C4-2B (cell line): ENCODE data around the gene OR4D1.

ENCODE experiments used
- H3K27ac ChIP-seq: fragments of 450-650 bp; 2 replicates; pipeline ENCODE4 v1.5.1; 2017
- ZFX ChIP-seq: fragments of 450-650 bp; IDR thresholded peaks from 2 replicates; pipeline ENCODE4 v1.6.1; 2017
- TF ChIP-seq, protein P1 (sequence below): fragments of 450-650 bp; conservative IDR thresholded peaks from 2 replicates; pipeline ENCODE4 v1.5.1; 2017; ENCODE audit warnings: mild to moderate bottlenecking

The OR4D1 gene

DNA sequence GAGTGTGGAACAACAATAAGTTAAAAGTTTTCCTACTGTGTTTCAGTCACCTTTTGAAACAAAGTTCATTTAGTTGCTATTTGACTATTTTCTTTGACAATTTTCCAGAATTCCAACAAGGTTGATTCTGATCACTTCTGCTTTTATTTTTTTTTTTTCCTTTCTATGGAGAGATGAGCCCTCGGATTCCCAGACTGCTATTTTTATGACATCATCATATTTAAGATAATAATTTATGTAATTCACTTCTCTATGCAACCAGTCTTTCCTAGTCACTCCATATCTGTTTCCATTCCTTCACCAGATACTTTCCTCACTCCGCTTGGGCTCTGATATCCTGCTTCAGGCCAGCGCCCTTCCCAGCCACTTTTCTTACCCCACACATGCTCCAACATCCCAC is 26.7 kb downstream of the OR4D1 start:
- no peak for TF ChIP-seq ZFX
- TF ChIP-seq, protein P1, sequence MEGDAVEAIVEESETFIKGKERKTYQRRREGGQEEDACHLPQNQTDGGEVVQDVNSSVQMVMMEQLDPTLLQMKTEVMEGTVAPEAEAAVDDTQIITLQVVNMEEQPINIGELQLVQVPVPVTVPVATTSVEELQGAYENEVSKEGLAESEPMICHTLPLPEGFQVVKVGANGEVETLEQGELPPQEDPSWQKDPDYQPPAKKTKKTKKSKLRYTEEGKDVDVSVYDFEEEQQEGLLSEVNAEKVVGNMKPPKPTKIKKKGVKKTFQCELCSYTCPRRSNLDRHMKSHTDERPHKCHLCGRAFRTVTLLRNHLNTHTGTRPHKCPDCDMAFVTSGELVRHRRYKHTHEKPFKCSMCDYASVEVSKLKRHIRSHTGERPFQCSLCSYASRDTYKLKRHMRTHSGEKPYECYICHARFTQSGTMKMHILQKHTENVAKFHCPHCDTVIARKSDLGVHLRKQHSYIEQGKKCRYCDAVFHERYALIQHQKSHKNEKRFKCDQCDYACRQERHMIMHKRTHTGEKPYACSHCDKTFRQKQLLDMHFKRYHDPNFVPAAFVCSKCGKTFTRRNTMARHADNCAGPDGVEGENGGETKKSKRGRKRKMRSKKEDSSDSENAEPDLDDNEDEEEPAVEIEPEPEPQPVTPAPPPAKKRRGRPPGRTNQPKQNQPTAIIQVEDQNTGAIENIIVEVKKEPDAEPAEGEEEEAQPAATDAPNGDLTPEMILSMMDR, result no peak
- H3K27ac ChIP-seq, result no peak overlapping the region

DNA sequence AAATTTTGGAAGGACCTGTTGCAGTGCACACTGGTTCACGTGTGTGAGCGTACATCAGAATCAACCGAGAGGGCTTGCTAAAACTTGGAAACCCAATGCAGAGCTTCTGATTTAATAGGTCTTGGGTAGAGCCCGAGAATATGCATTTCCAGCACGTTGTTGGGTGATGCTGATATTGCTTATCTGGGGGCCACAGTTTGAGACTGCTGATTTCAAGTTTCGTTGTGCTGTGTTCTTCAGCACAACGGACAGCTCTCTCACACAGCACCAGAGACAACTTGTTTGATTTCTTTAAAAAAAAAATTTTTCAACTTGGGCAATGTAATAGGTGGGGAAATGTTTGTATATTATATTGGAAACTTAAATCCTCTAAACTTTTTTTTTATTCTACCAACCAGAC is 28.0 kb downstream of the OR4D1 start:
- TF ChIP-seq, protein P1, result no peak
- no peak for TF ChIP-seq ZFX

DNA sequence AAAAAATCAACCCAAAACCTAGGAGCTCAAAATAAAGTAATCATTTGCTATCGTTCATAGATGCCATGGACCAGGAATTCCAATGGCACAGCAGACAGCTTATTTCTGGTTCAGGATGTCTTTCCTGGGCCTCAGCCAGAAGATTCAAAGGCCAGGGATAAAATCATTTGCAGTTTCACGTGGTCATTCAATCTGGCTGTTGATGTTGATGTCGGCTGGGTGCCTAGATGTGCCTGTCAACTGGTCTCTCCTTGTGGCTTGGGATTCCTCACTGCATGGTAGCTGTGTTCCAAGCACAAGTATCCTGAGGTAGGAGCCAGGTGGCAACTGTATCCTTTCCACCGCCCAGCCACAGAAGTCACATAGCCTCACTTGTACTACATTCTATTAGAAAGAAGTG is 33.6 kb downstream of the OR4D1 start:
- TF ChIP-seq, protein P1, result no peak
- no peak for TF ChIP-seq ZFX
- H3K27ac ChIP-seq, result no peak overlapping the region

More for the DNA sequence above, 28.0 kb downstream of the OR4D1 start:
- no peak overlapping the region for H3K27ac ChIP-seq

DNA sequence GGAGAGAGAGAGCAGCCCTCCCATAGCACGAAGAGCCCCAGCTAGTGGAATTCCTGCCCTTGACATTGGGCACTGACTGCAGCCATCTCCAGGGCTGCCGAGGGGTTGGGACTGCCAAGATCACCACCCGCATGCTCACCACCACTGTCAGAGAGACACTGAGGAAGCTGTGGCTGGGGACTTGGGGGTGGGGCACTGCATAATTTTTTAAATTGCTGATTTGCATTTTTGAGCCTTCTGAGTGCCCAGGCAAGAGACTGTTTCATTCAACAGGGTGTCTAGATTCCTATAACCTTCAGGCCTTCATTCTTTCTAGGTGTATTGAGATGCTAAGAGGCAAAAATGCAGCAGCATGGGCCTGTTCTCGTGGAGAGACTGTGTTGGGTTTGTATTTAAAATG is 35.3 kb downstream of the OR4D1 start:
- H3K27ac ChIP-seq, result no peak overlapping the region
- no peak for TF ChIP-seq ZFX
- TF ChIP-seq, protein P1, result no peak

DNA sequence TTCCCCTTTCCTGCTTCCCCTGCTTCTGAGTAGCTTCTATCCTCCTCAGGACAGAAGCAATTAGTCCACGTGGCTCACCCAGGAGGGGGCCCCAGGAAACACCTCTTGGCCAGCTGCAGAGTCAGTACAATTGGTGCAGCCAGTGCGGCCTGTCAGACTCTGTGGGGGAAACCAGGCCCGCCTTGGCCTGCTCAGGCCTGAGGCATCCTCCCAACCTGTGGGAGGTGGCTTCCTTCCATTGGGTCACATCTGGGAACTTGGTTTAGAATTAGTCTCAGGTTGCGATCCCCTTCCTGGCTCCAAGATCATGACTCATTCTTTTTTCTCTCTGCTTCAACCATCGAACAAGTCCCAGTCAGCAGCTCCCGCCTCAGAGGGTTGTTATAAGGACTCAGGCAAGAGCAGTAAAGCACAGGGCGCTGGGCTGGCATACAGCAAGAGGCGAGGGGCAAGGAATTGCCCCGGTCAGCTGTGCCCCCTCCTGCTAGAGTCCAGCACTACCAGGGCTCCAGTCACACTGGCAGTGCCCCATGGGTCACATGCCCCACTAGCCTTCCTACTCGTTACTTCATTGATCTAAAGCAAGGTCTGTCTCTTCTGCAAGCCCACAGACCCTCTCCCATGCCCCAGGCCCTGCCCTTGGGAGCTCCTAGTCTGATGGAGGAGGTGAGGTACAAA is 36.3 kb downstream of the OR4D1 start:
- TF ChIP-seq, protein P1, result no peak
- no peak for TF ChIP-seq ZFX

DNA sequence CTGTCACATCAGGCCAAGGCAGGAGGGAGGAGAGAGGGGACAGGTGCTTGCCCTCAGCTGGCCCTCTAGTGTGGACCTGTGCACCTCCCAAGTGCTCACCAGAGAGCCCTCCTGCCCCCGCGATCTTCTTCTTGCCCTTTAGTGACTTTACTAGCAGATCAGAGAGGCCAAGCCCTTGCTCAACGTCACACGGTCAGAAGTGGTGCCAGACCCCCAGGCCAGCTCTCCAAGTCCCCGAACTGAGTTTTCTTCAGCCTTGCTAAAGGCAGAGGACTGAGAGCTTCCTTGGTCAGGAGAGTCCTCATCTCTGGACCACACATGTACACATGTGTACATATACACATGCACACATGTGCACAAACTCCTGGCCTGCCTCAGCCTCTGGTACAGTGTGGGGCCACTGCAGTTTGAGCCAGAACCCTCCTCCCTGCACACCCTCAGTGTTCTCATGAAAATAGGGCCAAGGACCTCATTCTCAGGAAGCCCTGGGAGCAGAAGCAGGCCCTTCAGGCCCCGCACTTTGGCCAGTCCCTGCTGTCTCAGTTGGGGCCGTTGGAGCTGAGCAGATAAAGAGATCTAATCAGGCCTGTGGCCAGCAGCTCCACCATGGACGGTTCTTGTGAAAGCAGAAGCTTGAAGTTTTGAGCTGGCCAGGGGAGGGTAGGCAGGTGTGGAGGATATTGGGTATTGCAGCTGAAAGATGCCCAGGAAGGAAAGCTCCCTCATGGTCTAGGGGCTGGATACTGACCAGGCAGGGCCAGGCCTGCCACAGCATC is 37.0 kb downstream of the OR4D1 start:
- H3K27ac ChIP-seq, result no peak overlapping the region
- no peak for TF ChIP-seq ZFX
- TF ChIP-seq, protein P1, result no peak

More for the DNA sequence above, 36.3 kb downstream of the OR4D1 start:
- H3K27ac ChIP-seq, result no peak overlapping the region

DNA sequence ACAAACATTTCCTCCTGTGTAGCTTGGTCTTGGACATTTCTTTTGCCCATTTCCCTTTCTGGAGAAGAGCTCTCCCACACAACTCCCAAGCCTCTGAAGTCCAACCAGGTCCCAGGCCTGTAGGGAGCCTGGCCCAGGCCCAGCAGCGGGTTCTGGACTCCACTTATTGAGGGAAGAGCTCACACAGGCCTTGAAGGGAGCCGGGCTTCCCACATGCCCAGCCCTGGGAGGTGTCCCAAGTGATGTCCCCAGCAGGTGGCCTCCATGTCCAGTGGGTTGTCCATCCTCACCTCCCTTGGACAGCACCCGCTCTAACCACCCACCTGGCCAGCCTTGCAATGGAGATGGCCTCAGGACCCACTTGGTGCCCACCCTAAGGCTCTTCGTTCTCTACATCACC is 38.4 kb downstream of the OR4D1 start:
- TF ChIP-seq, protein P1, result no peak
- TF ChIP-seq ZFX, result no peak
- H3K27ac ChIP-seq, result no peak overlapping the region
